ENCODE results near the gene PXK.

- TF ChIP-seq CTCF (IDR thresholded peaks at IDR 0.05; ENCODE audit: poor library complexity) (no peak), EZH2 (IDR thresholded peaks at IDR 0.05; ENCODE audit: borderline replicate concordance) (no peak)
Measured at GRCh38 chr3:58298190-58298589, 34.5 kb upstream of the PXK start.

Data from hepatocyte (in vitro differentiated cells).